IMR-90 (cell line): ENCODE data around the gene CWC22. TPM values are rescaled to one million over a fixed set of nuclear protein-coding genes. Genes with fewer than 3 reads are reported as not detected.

ENCODE experiments used
- ATAC-seq: fragments of 200-7000 bp; cut with Tn5 transposase; 2 replicates; pipeline ENCODE4 v1.9.1; 2020; ENCODE audit warnings: low read depth, mild to moderate bottlenecking, moderate library complexity
- BruUV-seq: library from RNA; stranded (reverse); fragments of 400-500 nt; replicated peaks from 2 replicates; lab custom pipeline; 2021; lab: Mats Ljungman, UMichigan
- CTCF ChIA-PET: fragments of 300-600 bp; formaldehyde crosslinking; extraction: SDS; loops from one replicate; lab custom pipeline; 2021; ENCODE audit warnings: antibody characterized with exemption; lab: Yijun Ruan, JAX
- POLR2A ChIA-PET: fragments of 300-600 bp; sonication (Branson Sonifier 250); formaldehyde crosslinking; loops from one replicate; lab custom pipeline; 2022; ENCODE audit warnings: antibody characterized with exemption; ENCODE audit not compliant: unreplicated experiment; lab: Charles Lee
- DNase-seq: peaks from one replicate; pipeline ENCODE4 v3.0.0; 2013
- H2AFZ ChIP-seq: replicated peaks from 2 replicates; pipeline ENCODE3; 2013; ENCODE audit warnings: low read length, mild to moderate bottlenecking; ENCODE audit not compliant: poor library complexity
- H2AK5ac ChIP-seq: 2 replicates; pipeline ENCODE4 v1.6.1; 2013; ENCODE audit warnings: low read depth, low read length, inconsistent platforms
- H2AK9ac ChIP-seq: replicated peaks from 2 replicates; pipeline ENCODE3; 2013; ENCODE audit warnings: mild to moderate bottlenecking, low read depth, low read length, moderate library complexity; ENCODE audit not compliant: poor library complexity
- H2BK120ac ChIP-seq: 2 replicates; pipeline ENCODE4 v1.6.1; 2013; ENCODE audit warnings: low read depth, low read length, inconsistent platforms
- H2BK15ac ChIP-seq: 3 replicates; pipeline ENCODE4 v1.6.1; 2013; ENCODE audit warnings: low read depth, low read length, inconsistent platforms
- H2BK20ac ChIP-seq: 2 replicates; pipeline ENCODE4 v1.6.1; 2013; ENCODE audit warnings: low read depth, mild to moderate bottlenecking, inconsistent platforms, low read length, moderate library complexity
- H2BK5ac ChIP-seq: 2 replicates; pipeline ENCODE4 v1.6.1; 2013; ENCODE audit warnings: mild to moderate bottlenecking, low read depth, low read length, inconsistent platforms; ENCODE audit not compliant: poor library complexity, severe bottlenecking
- H3K14ac ChIP-seq: replicated peaks from 2 replicates; pipeline ENCODE4 v1.6.1; 2013; ENCODE audit warnings: low read depth, low read length, inconsistent platforms
- H3K18ac ChIP-seq: 2 replicates; pipeline ENCODE4 v1.6.1; 2013; ENCODE audit warnings: low read depth, low read length, control low read depth
- H3K23ac ChIP-seq: 2 replicates; pipeline ENCODE4 v1.6.1; 2013; ENCODE audit warnings: low read depth, low read length, inconsistent platforms
- H3K27ac ChIP-seq: 2 replicates; pipeline ENCODE4 v1.5.1; 2013; ENCODE audit warnings: mild to moderate bottlenecking, control low read depth, low read length; ENCODE audit not compliant: insufficient read depth
- H3K27me3 ChIP-seq: 2 replicates; pipeline ENCODE4 v1.6.1; 2013; ENCODE audit warnings: low read length; ENCODE audit not compliant: control insufficient read depth, insufficient read depth
- H3K36me3 ChIP-seq: 2 replicates; pipeline ENCODE4 v1.6.1; 2013; ENCODE audit warnings: low read length, mixed read lengths; ENCODE audit not compliant: control insufficient read depth, insufficient read depth
- H3K4ac ChIP-seq: 2 replicates; pipeline ENCODE4 v1.6.1; 2013; ENCODE audit warnings: low read depth, low read length, inconsistent platforms
- H3K4me1 ChIP-seq: 2 replicates; pipeline ENCODE4 v1.6.1; 2013; ENCODE audit warnings: low read length, mixed read lengths; ENCODE audit not compliant: control insufficient read depth, insufficient read depth
- H3K4me2 ChIP-seq: 2 replicates; pipeline ENCODE4 v1.6.1; 2013; ENCODE audit warnings: low read depth, mild to moderate bottlenecking, control low read depth, low read length, moderate library complexity
- H3K4me3 ChIP-seq: 2 replicates; pipeline ENCODE4 v1.5.1; 2013; ENCODE audit warnings: low read depth, mild to moderate bottlenecking, control low read depth, low read length, moderate library complexity; ENCODE audit not compliant: insufficient read depth
- H3K56ac ChIP-seq: 2 replicates; pipeline ENCODE4 v1.6.1; 2013; ENCODE audit warnings: low read length, inconsistent platforms; ENCODE audit not compliant: insufficient read depth; ENCODE audit errors: extremely low read depth
- H3K79me1 ChIP-seq, 2 experiments: 2 replicates each; pipeline ENCODE4 v1.6.1; 2013; ENCODE audit warnings: low read length in 2 of 2, inconsistent platforms in 1 of 2, low read depth in 1 of 2
- H3K9ac ChIP-seq: 2 replicates; pipeline ENCODE4 v1.6.1; 2013; ENCODE audit warnings: low read depth, low read length, control low read depth
- H3K9me1 ChIP-seq: 2 replicates; pipeline ENCODE4 v1.6.1; 2013; ENCODE audit warnings: low read length, inconsistent platforms; ENCODE audit not compliant: insufficient read depth
- H3K9me3 ChIP-seq: 2 replicates; pipeline ENCODE4 v1.6.1; 2013; ENCODE audit warnings: low read length; ENCODE audit not compliant: control insufficient read depth, insufficient read depth
- H4K20me1 ChIP-seq: 2 replicates; pipeline ENCODE4 v1.6.1; 2013; ENCODE audit warnings: low read length, inconsistent platforms; ENCODE audit not compliant: insufficient read depth
- H4K5ac ChIP-seq: 2 replicates; pipeline ENCODE4 v1.6.1; 2013; ENCODE audit warnings: mild to moderate bottlenecking, low read depth, low read length, control low read depth
- H4K8ac ChIP-seq, 2 experiments: 2 replicates each; pipeline ENCODE4 v1.6.1; 2013; ENCODE audit warnings: low read depth in 2 of 2, low read length in 2 of 2, control low read depth in 1 of 2, inconsistent platforms in 1 of 2
- H4K91ac ChIP-seq: 2 replicates; pipeline ENCODE4 v1.6.1; 2013; ENCODE audit warnings: low read depth, low read length, inconsistent platforms; ENCODE audit not compliant: insufficient read depth
- MAFK ChIP-seq: IDR thresholded peaks from 2 replicates; pipeline ENCODE4 v1.6.1; 2012; ENCODE audit warnings: low read depth, low read length, improper control_type of control experiment
- MXI1 ChIP-seq: IDR thresholded peaks from 2 replicates; pipeline ENCODE4 v1.6.1; 2012; ENCODE audit warnings: low read depth, mild to moderate bottlenecking, low read length, moderate library complexity, borderline replicate concordance
- WGBS, 2 experiments: methylation state at CpG; one replicate each; pipeline versions ENCODE4 v1.1.5 to v1.1.7; 2013; ENCODE audit warnings: missing lambda C conversion rate in 2 of 2; ENCODE audit not compliant: insufficient read length in 1 of 2; ENCODE audit errors: extremely low coverage in 2 of 2; 5-methylcytosine and 5-hydroxymethylcytosine counted together
- dilution Hi-C: fragments of 300-500 bp; cut with HindIII; formaldehyde crosslinking; loops from one replicate; pipeline ENCODE4 v1.14.3; 2018; ENCODE audit warnings: low sequenced_read_pairs; ENCODE audit not compliant: unreplicated experiment
- in situ Hi-C: fragments of 300-500 bp; cut with MboI; formaldehyde crosslinking; loops from 3 replicates; pipeline ENCODE4 v1.14.3; 2019; ENCODE audit warnings: low sequenced_read_pairs, inconsistent platforms, mixed read lengths
- intact Hi-C: fragments of 100-400 bp; cut with micrococcal nuclease; formaldehyde crosslinking; loops from 2 replicates; pipeline ENCODE4 v1.10.0; 2022
- polyA plus RNA-seq, 3 experiments: library from polyadenylated mRNA; depleted of rRNA; stranded (reverse); fragments of >200 nt; gene quantifications; 2 replicates each; pipeline ENCODE4 v1.2.3, GENCODE V29; 2012; ENCODE audit warnings: low replicate concordance in 1 of 3
- total RNA-seq: library from RNA; depleted of rRNA; stranded (reverse); fragments of >200 nt; gene quantifications from 2 replicates; pipeline ENCODE4 v1.2.3, GENCODE V29; 2012

The CWC22 gene
- total and polyA plus RNA-seq, 2 of the 4 experiments (the other 2 are of a cell fraction), result 4.5 to 17.9 TPM

GRCh38 chr2:179946810-179947615 is 60.1 kb downstream of the CWC22 start:
- no peak for ATAC-seq
- ChIA-PET POLR2A (no interaction called here), CTCF (no interaction called here)
- Histone ChIP-seq H2AFZ (no peak overlapping the region), H3K4me1 (no peaks in the 10 kb centered on the region), H2AK5ac (no peak overlapping the region), H2BK15ac (no peak overlapping the region), H4K91ac (no peak overlapping the region), H3K4me3 (no peak overlapping the region), H3K27me3 (no peaks in the 10 kb centered on the region), H3K14ac (no peak overlapping the region), H3K27ac (no peak overlapping the region), H4K20me1 (no peaks in the 10 kb centered on the region), H2BK120ac (no peak overlapping the region), H3K9ac (no peak overlapping the region), H4K8ac (no peak overlapping the region), H2BK5ac (no peak overlapping the region), H3K4me2 (no peak overlapping the region), H2AK9ac (peak overlapping the region; percentile 69), H3K36me3 (peaks cover 14% of the 10 kb centered on the region), H3K23ac (no peak overlapping the region), H4K5ac (no peak overlapping the region), H3K56ac (no peak overlapping the region), H3K9me3 (no peaks in the 10 kb centered on the region), H3K79me1 (no peaks in the 10 kb centered on the region; a peak in 1 of 4 replicates), H3K18ac (no peak overlapping the region), H3K9me1 (no peaks in the 10 kb centered on the region), H3K4ac (no peak overlapping the region), H2BK20ac (no peak overlapping the region)
- dilution Hi-C loops (no loop called here), in situ Hi-C loops (no loop called here), intact Hi-C loops (no loop called here)
- TF ChIP-seq MXI1, result no peak
- TF ChIP-seq MAFK, result peak; percentile 70
- WGBS, 2 experiments, result 80% methylated on average over 1 of the region's 4 CpGs; no CpG with 5 or more reads in 1 of the 2 experiments
- BruUV-seq, result no TSS peak
- no peak for DNase-seq
